Adipose tissue (tissue), 3 donors: Measurements from ENCODE around the gene CHCHD6. TPM values are rescaled to one million over a fixed set of nuclear protein-coding genes. Genes with fewer than 3 reads are reported as not detected.

Source experiments
- H3K27ac ChIP-seq: one replicate; pipeline ENCODE4 v1.5.1; 2013; ENCODE audit warnings: low read depth, low read length
- WGBS, 3 donors: extraction: QIAGEN DNeasy Blood & Tissue Kit; methylation state at CpG; one replicate each; pipeline ENCODE4 v1.1.7; 2013; 5-methylcytosine and 5-hydroxymethylcytosine counted together
- polyA plus RNA-seq, 3 donors: library from polyadenylated mRNA; stranded (reverse); fragments of 200-250 nt; gene quantifications; one replicate each; pipeline ENCODE4 v1.2.3, GENCODE V29; 2013
- donor health status: healthy with polysubstance abuse.
- donor health status: Bipolar disorder and iron deficiency.
- donor health status: healthy.

Gene CHCHD6
- polyA plus RNA-seq, 3 donors = 10.0 to 12.9 (median 10.2) TPM

GRCh38 chr3:126993436-126993835, 289.4 kb downstream of the CHCHD6 start:
- no peak overlapping the region for H3K27ac ChIP-seq
- 92 to 98% (median 95%) methylated on average over 8 to 9 of the region's 9 CpGs for WGBS, 3 donors

- WGBS, 3 donors = 35 to 58% (median 49%) methylated on average over 9 to 10 of the region's 10 CpGs
- no peak overlapping the region for H3K27ac ChIP-seq
Measured at GRCh38 chr3:126994661-126995245, 290.7 kb downstream of the CHCHD6 start.

- 53 to 78% (median 61%) methylated on average over 12 of the region's 12 CpGs for WGBS, 3 donors
- no peak overlapping the region for H3K27ac ChIP-seq
Measured at GRCh38 chr3:126995254-126995780, 291.3 kb downstream of the CHCHD6 start.

- no peak overlapping the region for H3K27ac ChIP-seq
- WGBS, 3 donors = 92 to 97% (median 94%) methylated on average over 11 of the region's 11 CpGs
Measured at GRCh38 chr3:126995926-126996512, 292.0 kb downstream of the CHCHD6 start.

- no peak overlapping the region for H3K27ac ChIP-seq
- 85 to 96% (median 94%) methylated on average over 7 of the region's 7 CpGs for WGBS, 3 donors
Measured at GRCh38 chr3:126996905-126997304, 292.9 kb downstream of the CHCHD6 start.

GRCh38 chr3:126997455-126998038, 293.5 kb downstream of the CHCHD6 start:
- H3K27ac ChIP-seq = no peak overlapping the region
- 80 to 92% (median 86%) methylated on average over 19 of the region's 19 CpGs for WGBS, 3 donors

GRCh38 chr3:126998320-126998719, 294.3 kb downstream of the CHCHD6 start:
- 69 to 93% (median 77%) methylated on average over 3 to 4 of the region's 4 CpGs for WGBS, 3 donors
- no peak overlapping the region for H3K27ac ChIP-seq

- WGBS, 3 donors = 42 to 57% (median 44%) methylated on average over 3 of the region's 3 CpGs
Measured at GRCh38 chr3:126998728-126999127, 294.7 kb downstream of the CHCHD6 start.

GRCh38 chr3:126999383-126999782, 295.3 kb downstream of the CHCHD6 start:
- no peak overlapping the region for H3K27ac ChIP-seq
- 72 to 86% (median 75%) methylated on average over 15 of the region's 15 CpGs for WGBS, 3 donors

More at GRCh38 chr3:126998728-126999127, 294.7 kb downstream of the CHCHD6 start:
- no peak overlapping the region for H3K27ac ChIP-seq

GRCh38 chr3:127000119-127000518, 296.1 kb downstream of the CHCHD6 start:
- no peak overlapping the region for H3K27ac ChIP-seq
- 80 to 89% (median 87%) methylated on average over 14 to 15 of the region's 15 CpGs for whole genome bisulfite sequencing, 3 donors

GRCh38 chr3:127000761-127001160, 296.7 kb downstream of the CHCHD6 start:
- H3K27ac ChIP-seq = no peak overlapping the region
- WGBS, 3 donors = 91 to 95% (median 91%) methylated on average over 12 of the region's 12 CpGs

- 63 to 77% (median 75%) methylated on average over 20 to 23 of the region's 23 CpGs for WGBS, 3 donors
- H3K27ac ChIP-seq = no peak overlapping the region
Measured at GRCh38 chr3:127001486-127002194, 297.6 kb downstream of the CHCHD6 start.

GRCh38 chr3:127002195-127003174, 298.4 kb downstream of the CHCHD6 start:
- WGBS, 3 donors = 30 to 58% (median 47%) methylated on average over 25 to 26 of the region's 26 CpGs
- H3K27ac ChIP-seq = no peak overlapping the region

GRCh38 chr3:127003175-127003555, 299.1 kb downstream of the CHCHD6 start:
- 93 to 98% (median 96%) methylated on average over 12 of the region's 12 CpGs for WGBS, 3 donors
- no peak overlapping the region for H3K27ac ChIP-seq

- WGBS, 3 donors = 90 to 98% (median 92%) methylated on average over 6 to 7 of the region's 7 CpGs
- no peak overlapping the region for H3K27ac ChIP-seq
Measured at GRCh38 chr3:127003601-127004280, 299.7 kb downstream of the CHCHD6 start.

GRCh38 chr3:127004641-127005397, 300.8 kb downstream of the CHCHD6 start:
- H3K27ac ChIP-seq = no peak overlapping the region
- WGBS, 3 donors = 95 to 97% (median 96%) methylated on average over 32 of the region's 32 CpGs
